Astrocyte (in vitro differentiated cells and primary cell): ENCODE data around the gene PCBP3. TPM values are rescaled to one million over a fixed set of nuclear protein-coding genes. Genes with fewer than 3 reads are reported as not detected.
"Not testable (repeated sequence)": the region's sequence is repeated elsewhere in the genome, so short reads cannot be mapped to it uniquely, and the experiment has no call there.

Experiments
- DNase-seq: peaks from one replicate; pipeline ENCODE4 v3.0.0-alpha.2; 2010; ENCODE audit warnings: low read depth
- FAIRE-seq: peaks from 2 replicates; lab custom pipeline; 2011; peaks lifted over from hg19 to GRCh38; lab: Jason Lieb, UNC
- H2AFZ ChIP-seq: 2 replicates; pipeline ENCODE4 v1.6.0; 2012; ENCODE audit warnings: low read depth, low read length, inconsistent platforms
- H3K27ac ChIP-seq: 2 replicates; pipeline ENCODE4 v1.5.1; 2011; ENCODE audit warnings: low read depth, low read length, inconsistent platforms
- H3K27me3 ChIP-seq: 2 replicates; pipeline ENCODE4 v1.6.0; 2011; ENCODE audit warnings: low read length, inconsistent platforms; ENCODE audit not compliant: insufficient read depth
- H3K36me3 ChIP-seq: 2 replicates; pipeline ENCODE4 v1.5.1; 2011; ENCODE audit warnings: low read length, inconsistent platforms; ENCODE audit not compliant: insufficient read depth
- H3K4me1 ChIP-seq: 2 replicates; pipeline ENCODE4 v1.5.1; 2011; ENCODE audit warnings: low read length, inconsistent platforms; ENCODE audit not compliant: insufficient read depth
- H3K4me2 ChIP-seq: 2 replicates; pipeline ENCODE4 v1.6.0; 2012; ENCODE audit warnings: low read length, inconsistent platforms
- H3K4me3 ChIP-seq: 2 replicates; pipeline ENCODE4 v1.5.1; 2011; ENCODE audit warnings: low read depth, mild to moderate bottlenecking, low read length, inconsistent platforms; ENCODE audit not compliant: insufficient read depth
- H3K79me2 ChIP-seq: 2 replicates; pipeline ENCODE4 v1.6.0; 2012; ENCODE audit warnings: mild to moderate bottlenecking, low read length, inconsistent platforms; ENCODE audit not compliant: insufficient read depth
- H3K9ac ChIP-seq: 2 replicates; pipeline ENCODE4 v1.6.0; 2012; ENCODE audit warnings: mild to moderate bottlenecking, low read length, inconsistent platforms
- H3K9me3 ChIP-seq: 2 replicates; pipeline ENCODE4 v1.5.1; 2012; ENCODE audit warnings: low read depth, mild to moderate bottlenecking, low read length, inconsistent platforms; ENCODE audit not compliant: insufficient read depth
- H4K20me1 ChIP-seq: 2 replicates; pipeline ENCODE4 v1.6.0; 2012; ENCODE audit warnings: low read length, inconsistent platforms; ENCODE audit not compliant: insufficient read depth
- H3K27ac Mint-ChIP-seq: one replicate; pipeline ENCODE4 v1.8.0; 2021; ENCODE audit warnings: mild to moderate bottlenecking, mixed read lengths; ENCODE audit not compliant: unreplicated experiment
- H3K27me3 Mint-ChIP-seq: one replicate; pipeline ENCODE4 v1.8.0; 2021; ENCODE audit warnings: low read depth, mixed read lengths; ENCODE audit not compliant: unreplicated experiment
- H3K36me3 Mint-ChIP-seq: one replicate; pipeline ENCODE4 v1.8.0; 2021; ENCODE audit warnings: low read depth, mixed read lengths; ENCODE audit not compliant: unreplicated experiment
- H3K4me1 Mint-ChIP-seq: one replicate; pipeline ENCODE4 v1.8.0; 2021; ENCODE audit warnings: low read depth, mixed read lengths; ENCODE audit not compliant: unreplicated experiment
- H3K4me3 Mint-ChIP-seq: one replicate; pipeline ENCODE4 v1.8.0; 2021; ENCODE audit warnings: mild to moderate bottlenecking, moderate library complexity, mixed read lengths; ENCODE audit not compliant: unreplicated experiment
- H3K9me3 Mint-ChIP-seq: one replicate; pipeline ENCODE4 v1.8.0; 2021; ENCODE audit warnings: mild to moderate bottlenecking, mixed read lengths; ENCODE audit not compliant: unreplicated experiment
- EZH2 ChIP-seq: IDR thresholded peaks from 2 replicates; pipeline ENCODE4 v1.6.1; 2012; ENCODE audit warnings: mild to moderate bottlenecking, low read length, inconsistent platforms; ENCODE audit not compliant: insufficient read depth
- total RNA-seq: library from RNA; stranded (reverse); gene quantifications from 2 replicates; pipeline ENCODE4 v1.2.1, GENCODE V29; 2021
- TF ChIP-seq, protein P1 (sequence below): IDR thresholded peaks from 2 replicates; pipeline ENCODE4 v1.5.1; 2011; ENCODE audit warnings: low read depth, mild to moderate bottlenecking, inconsistent platforms, low read length, moderate library complexity; ENCODE audit not compliant: insufficient read depth

Gene PCBP3
- total RNA-seq, 1 donor from 2014 or later, result 1.8 TPM

- Histone ChIP-seq H3K4me1 (no peaks in the 10 kb centered on the region), H3K9me3 (peaks cover 14% of the 10 kb centered on the region), H3K4me2 (peak overlapping the region; percentile 12), H3K9ac (no peak overlapping the region), H3K27ac (no peak overlapping the region), H2AFZ (no peak overlapping the region), H4K20me1 (no peaks in the 10 kb centered on the region), H3K27me3 (peaks cover 5% of the 10 kb centered on the region), H3K4me3 (no peak overlapping the region), H3K36me3 (no peaks in the 10 kb centered on the region), H3K79me2 (no peaks in the 10 kb centered on the region)
- Mint-ChIP-seq H3K4me1 (no peaks in the 10 kb centered on the region), H3K27ac (no peak overlapping the region), H3K4me3 (no peak overlapping the region), H3K9me3 (peaks cover 26% of the 10 kb centered on the region), H3K27me3 (peaks cover 29% of the 10 kb centered on the region), H3K36me3 (peaks cover 2% of the 10 kb centered on the region)
- no peak for TF ChIP-seq EZH2
- TF ChIP-seq, protein P1, sequence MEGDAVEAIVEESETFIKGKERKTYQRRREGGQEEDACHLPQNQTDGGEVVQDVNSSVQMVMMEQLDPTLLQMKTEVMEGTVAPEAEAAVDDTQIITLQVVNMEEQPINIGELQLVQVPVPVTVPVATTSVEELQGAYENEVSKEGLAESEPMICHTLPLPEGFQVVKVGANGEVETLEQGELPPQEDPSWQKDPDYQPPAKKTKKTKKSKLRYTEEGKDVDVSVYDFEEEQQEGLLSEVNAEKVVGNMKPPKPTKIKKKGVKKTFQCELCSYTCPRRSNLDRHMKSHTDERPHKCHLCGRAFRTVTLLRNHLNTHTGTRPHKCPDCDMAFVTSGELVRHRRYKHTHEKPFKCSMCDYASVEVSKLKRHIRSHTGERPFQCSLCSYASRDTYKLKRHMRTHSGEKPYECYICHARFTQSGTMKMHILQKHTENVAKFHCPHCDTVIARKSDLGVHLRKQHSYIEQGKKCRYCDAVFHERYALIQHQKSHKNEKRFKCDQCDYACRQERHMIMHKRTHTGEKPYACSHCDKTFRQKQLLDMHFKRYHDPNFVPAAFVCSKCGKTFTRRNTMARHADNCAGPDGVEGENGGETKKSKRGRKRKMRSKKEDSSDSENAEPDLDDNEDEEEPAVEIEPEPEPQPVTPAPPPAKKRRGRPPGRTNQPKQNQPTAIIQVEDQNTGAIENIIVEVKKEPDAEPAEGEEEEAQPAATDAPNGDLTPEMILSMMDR, result no peak
- FAIRE-seq, result peak; percentile 87
- DNase-seq, result no peak
These were observed 314.6 kb downstream of the PCBP3 start for GRCh38 chr21:45957981-45958600.

- Histone ChIP-seq H3K4me3 (no peak overlapping the region), H3K36me3 (no peaks in the 10 kb centered on the region), H3K9ac (no peak overlapping the region), H2AFZ (no peak overlapping the region), H3K4me1 (no peaks in the 10 kb centered on the region), H3K9me3 (peaks cover 14% of the 10 kb centered on the region), H3K27ac (no peak overlapping the region), H3K27me3 (peaks cover under 1% of the 10 kb centered on the region), H4K20me1 (no peaks in the 10 kb centered on the region), H3K79me2 (no peaks in the 10 kb centered on the region), H3K4me2 (no peak overlapping the region)
- H3K9me3 Mint-ChIP-seq, result peaks cover 26% of the 10 kb centered on the region
- H3K27me3 Mint-ChIP-seq, result peaks cover 35% of the 10 kb centered on the region
- no peak for FAIRE-seq
- DNase-seq, result no peak
- peaks cover 2% of the 10 kb centered on the region for H3K36me3 Mint-ChIP-seq
- no peaks in the 10 kb centered on the region for H3K4me1 Mint-ChIP-seq
- no peak overlapping the region for H3K4me3 Mint-ChIP-seq
- no peak overlapping the region for H3K27ac Mint-ChIP-seq
- TF ChIP-seq EZH2, result no peak
- TF ChIP-seq, protein P1, result no peak
These were observed 315.7 kb downstream of the PCBP3 start for GRCh38 chr21:45959182-45959581.

- no peak for FAIRE-seq
These were observed 316.4 kb downstream of the PCBP3 start for GRCh38 chr21:45959779-45960390.

DNA sequence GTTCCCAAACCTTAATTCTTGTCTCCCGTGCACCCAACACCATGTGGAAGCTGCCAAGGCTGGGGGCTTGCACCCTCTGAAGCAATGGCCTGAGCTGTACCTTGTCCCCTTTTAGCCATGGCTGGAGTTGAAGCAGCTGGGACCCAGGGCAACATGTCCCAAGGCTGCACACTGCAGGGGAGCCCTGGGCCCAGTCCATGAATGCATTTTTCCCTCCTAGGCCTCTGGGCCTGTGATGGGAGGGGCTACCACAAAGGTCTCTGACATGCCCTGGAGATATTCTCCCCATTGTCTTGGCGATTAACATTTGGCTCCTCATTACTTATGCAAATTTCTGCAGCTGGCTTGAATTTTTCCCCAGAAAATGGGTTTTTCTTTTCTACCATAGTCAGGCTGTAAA is 317.9 kb downstream of the PCBP3 start:
- H3K36me3 Mint-ChIP-seq, H3K27ac ChIP-seq, FAIRE-seq, H3K4me1 ChIP-seq, H3K36me3 ChIP-seq, H3K4me1 Mint-ChIP-seq, DNase-seq, H3K79me2 ChIP-seq, H3K4me3 Mint-ChIP-seq, H3K9ac ChIP-seq, H3K4me2 ChIP-seq, H3K4me3 ChIP-seq, H4K20me1 ChIP-seq, H3K27me3 ChIP-seq, H2AFZ ChIP-seq, H3K27ac Mint-ChIP-seq: not testable (repeated sequence)
- H3K9me3 Mint-ChIP-seq, result peaks cover 27% of the 10 kb centered on the region
- H3K27me3 Mint-ChIP-seq, result peaks cover 38% of the 10 kb centered on the region
- H3K9me3 ChIP-seq, result peaks cover 14% of the 10 kb centered on the region

More at GRCh38 chr21:45959779-45960390, 316.4 kb downstream of the PCBP3 start:
- no peak for TF ChIP-seq EZH2
- H2AFZ ChIP-seq, result no peak overlapping the region
- H3K4me3 ChIP-seq, result no peak overlapping the region
- H3K79me2 ChIP-seq, result no peaks in the 10 kb centered on the region
- H3K4me2 ChIP-seq, result no peak overlapping the region
- Mint-ChIP-seq H3K36me3 (peaks cover 2% of the 10 kb centered on the region), H3K9me3 (peaks cover 29% of the 10 kb centered on the region), H3K4me1 (no peaks in the 10 kb centered on the region), H3K27me3 (peaks cover 38% of the 10 kb centered on the region), H3K27ac (no peak overlapping the region), H3K4me3 (no peak overlapping the region)
- H3K9ac ChIP-seq, result no peak overlapping the region
- H3K27me3 ChIP-seq, result no peaks in the 10 kb centered on the region
- no peaks in the 10 kb centered on the region for H4K20me1 ChIP-seq
- peaks cover 14% of the 10 kb centered on the region for H3K9me3 ChIP-seq
- no peaks in the 10 kb centered on the region for H3K4me1 ChIP-seq
- DNase-seq, result no peak
- no peak overlapping the region for H3K27ac ChIP-seq
- no peaks in the 10 kb centered on the region for H3K36me3 ChIP-seq
